Liver (tissue), 9 donors: ENCODE results near the gene NOX4. TPM values are rescaled to one million over a fixed set of nuclear protein-coding genes. Genes with fewer than 3 reads are reported as not detected.
"Not testable (repeated sequence)": the region's sequence is repeated elsewhere in the genome, so short reads cannot be mapped to it uniquely, and the experiment has no call there.

ENCODE experiments used
- DNase-seq: peaks from one replicate; pipeline ENCODE4 v3.0.0-alpha.2; 2017; ENCODE audit warnings: low spot score
- H3K27ac ChIP-seq, 2 donors: one replicate each; pipeline ENCODE4 v1.7.0; 2013; ENCODE audit warnings: inconsistent platforms in 2 of 2, low read length in 2 of 2, control low read depth in 1 of 2, low read depth in 1 of 2, mild to moderate bottlenecking in 1 of 2
- H3K27me3 ChIP-seq, 4 donors: one replicate each; pipeline versions ENCODE4 v1.6.1 to v1.7.0; 2013; ENCODE audit warnings: low read length in 3 of 4, inconsistent platforms in 1 of 4, mild to moderate bottlenecking in 1 of 4, moderate library complexity in 1 of 4; ENCODE audit not compliant: control insufficient read depth in 4 of 4, insufficient read depth in 4 of 4
- H3K36me3 ChIP-seq, 4 donors: one replicate each; pipeline versions ENCODE4 v1.6.1 to v1.7.0; 2013; ENCODE audit warnings: low read length in 3 of 4, mild to moderate bottlenecking in 3 of 4, low read depth in 1 of 4, moderate library complexity in 1 of 4; ENCODE audit not compliant: control insufficient read depth in 4 of 4, insufficient read depth in 3 of 4
- H3K4me1 ChIP-seq, 4 donors: one replicate each; pipeline versions ENCODE4 v1.6.1 to v1.7.0; 2013; ENCODE audit warnings: low read length in 3 of 4, mild to moderate bottlenecking in 3 of 4, moderate library complexity in 1 of 4; ENCODE audit not compliant: control insufficient read depth in 4 of 4, insufficient read depth in 4 of 4
- H3K4me3 ChIP-seq, 3 donors: one replicate each; pipeline versions ENCODE4 v1.6.1 to v1.7.0; 2013; ENCODE audit warnings: low read length in 3 of 3, control low read depth in 1 of 3, low read depth in 1 of 3, mild to moderate bottlenecking in 1 of 3
- H3K9ac ChIP-seq, 2 donors: one replicate each; pipeline ENCODE4 v1.7.0; 2013; ENCODE audit warnings: low read length in 2 of 2, mild to moderate bottlenecking in 2 of 2, moderate library complexity in 2 of 2, control low read depth in 1 of 2, low read depth in 1 of 2
- H3K9me3 ChIP-seq, 4 donors: one replicate each; pipeline versions ENCODE4 v1.6.1 to v1.7.0; 2013; ENCODE audit warnings: low read length in 3 of 4; ENCODE audit not compliant: control insufficient read depth in 4 of 4
- EGR1 ChIP-seq, 2 donors: IDR thresholded peaks; 2 replicates each; pipeline ENCODE4 v1.6.1; 2016 to 2018; ENCODE audit warnings: antibody characterized with exemption in 2 of 2, low read depth in 2 of 2
- HNF4G ChIP-seq: IDR thresholded peaks from 2 replicates; pipeline ENCODE4 v1.6.1; 2016; ENCODE audit warnings: antibody characterized with exemption
- RXRA ChIP-seq, 2 donors: IDR thresholded peaks; 2 replicates each; pipeline ENCODE4 v1.6.1; 2017 to 2018; ENCODE audit warnings: antibody characterized with exemption in 2 of 2, mild to moderate bottlenecking in 1 of 2
- SP1 ChIP-seq: IDR thresholded peaks from 2 replicates; pipeline ENCODE4 v1.6.1; 2018; ENCODE audit warnings: antibody characterized with exemption, mild to moderate bottlenecking
- WGBS: extraction: QIAGEN DNeasy Blood & Tissue Kit; methylation state at CpG from one replicate; pipeline ENCODE4 v1.1.7; 2013; 5-methylcytosine and 5-hydroxymethylcytosine counted together
- polyA plus RNA-seq, 2 donors: library from polyadenylated mRNA; stranded (reverse) in 1 of 2; unstranded in 1 of 2; fragments of 200-250 nt in 1 of 2; fragments of >200 nt in 1 of 2; fragmentation: Nextera tagmentation in 1 of 2; extraction: Ambion mirVana in 1 of 2; gene quantifications; one replicate each; pipeline versions ENCODE4 v1.2.1 to v1.2.3, GENCODE V29; 2013 to 2015
- total RNA-seq, 2 donors: library from RNA; depleted of rRNA; stranded (reverse); fragments of >200 nt; gene quantifications; one replicate each; pipeline ENCODE4 v1.2.3, GENCODE V29; 2014
- TF ChIP-seq, protein P1 (sequence below): IDR thresholded peaks from 2 replicates; pipeline ENCODE4 v1.6.1; 2016; ENCODE audit warnings: antibody characterized with exemption
- donor health status: healthy.
- donor health status: healthy.
- donor health status: healthy.
- donor health status: healthy.
- donor health status: healthy.

The NOX4 gene
- total and polyA plus RNA-seq, 4 donors, result 0.07 to 0.29 (median 0.19) TPM; not detected in 1

- not testable (repeated sequence) for H3K9me3 ChIP-seq, H3K36me3 ChIP-seq, H3K4me3 ChIP-seq, H3K27ac ChIP-seq, H3K9ac ChIP-seq, DNase-seq, H3K4me1 ChIP-seq, H3K27me3 ChIP-seq
- 91% methylated on average over 3 of the region's 3 CpGs for WGBS
These were observed 103.7 kb downstream of the NOX4 start for GRCh38 chr11:89387501-89387900.

GRCh38 chr11:89382986-89383385, 108.2 kb downstream of the NOX4 start:
- DNase-seq, H3K27ac ChIP-seq, H3K9ac ChIP-seq, H3K4me1 ChIP-seq, H3K27me3 ChIP-seq, H3K4me3 ChIP-seq, H3K9me3 ChIP-seq, H3K36me3 ChIP-seq: not testable (repeated sequence)
- 92% methylated on average over 6 of the region's 6 CpGs for WGBS

DNA sequence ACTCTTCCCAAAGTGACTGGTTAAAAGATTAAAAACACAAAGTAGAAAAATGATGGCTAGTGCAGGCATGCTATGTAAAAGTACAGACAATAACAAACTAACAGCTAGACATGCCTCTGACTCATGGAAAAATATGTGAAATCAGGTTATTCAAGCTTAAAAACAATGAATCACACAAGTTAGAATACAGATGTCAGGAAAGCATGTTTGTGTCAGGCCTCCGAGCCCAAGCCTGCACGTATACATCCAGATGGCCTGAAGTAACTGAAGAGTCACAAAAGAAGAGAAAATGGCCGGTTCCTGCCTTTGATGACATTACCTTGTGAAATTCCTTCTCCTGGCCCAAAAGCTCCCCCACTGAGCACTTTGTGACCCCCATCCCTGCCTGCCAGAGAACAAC, 110.1 kb downstream of the NOX4 start:
- no peaks in the 10 kb centered on the region for H3K4me1 ChIP-seq
- no peak overlapping the region for H3K4me3 ChIP-seq
- DNase-seq, result no peak
- WGBS, result 87% methylated on average over 3 of the region's 3 CpGs
- TF ChIP-seq, protein P1, sequence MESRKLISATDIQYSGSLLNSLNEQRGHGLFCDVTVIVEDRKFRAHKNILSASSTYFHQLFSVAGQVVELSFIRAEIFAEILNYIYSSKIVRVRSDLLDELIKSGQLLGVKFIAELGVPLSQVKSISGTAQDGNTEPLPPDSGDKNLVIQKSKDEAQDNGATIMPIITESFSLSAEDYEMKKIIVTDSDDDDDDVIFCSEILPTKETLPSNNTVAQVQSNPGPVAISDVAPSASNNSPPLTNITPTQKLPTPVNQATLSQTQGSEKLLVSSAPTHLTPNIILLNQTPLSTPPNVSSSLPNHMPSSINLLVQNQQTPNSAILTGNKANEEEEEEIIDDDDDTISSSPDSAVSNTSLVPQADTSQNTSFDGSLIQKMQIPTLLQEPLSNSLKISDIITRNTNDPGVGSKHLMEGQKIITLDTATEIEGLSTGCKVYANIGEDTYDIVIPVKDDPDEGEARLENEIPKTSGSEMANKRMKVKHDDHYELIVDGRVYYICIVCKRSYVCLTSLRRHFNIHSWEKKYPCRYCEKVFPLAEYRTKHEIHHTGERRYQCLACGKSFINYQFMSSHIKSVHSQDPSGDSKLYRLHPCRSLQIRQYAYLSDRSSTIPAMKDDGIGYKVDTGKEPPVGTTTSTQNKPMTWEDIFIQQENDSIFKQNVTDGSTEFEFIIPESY, result no peak
- no peak for TF ChIP-seq RXRA (IDR thresholded peaks at IDR 0.05)
- no peak for TF ChIP-seq HNF4G
- TF ChIP-seq SP1, result no peak
- TF ChIP-seq EGR1 (IDR thresholded peaks at IDR 0.05; ENCODE audit: low read depth in 2 of 2), result no peak
- no peaks in the 10 kb centered on the region for H3K27me3 ChIP-seq
- H3K9me3 ChIP-seq, result peaks cover 0 to 3% (median 0%) of the 10 kb centered on the region in 4 donors
- no peak overlapping the region for H3K9ac ChIP-seq
- no peak overlapping the region for H3K27ac ChIP-seq
- H3K36me3 ChIP-seq, result no peaks in the 10 kb centered on the region

- not testable (repeated sequence) for H3K27me3 ChIP-seq, H3K9ac ChIP-seq, H3K4me1 ChIP-seq
These were observed 111.0 kb downstream of the NOX4 start for GRCh38 chr11:89379976-89380771.

DNA sequence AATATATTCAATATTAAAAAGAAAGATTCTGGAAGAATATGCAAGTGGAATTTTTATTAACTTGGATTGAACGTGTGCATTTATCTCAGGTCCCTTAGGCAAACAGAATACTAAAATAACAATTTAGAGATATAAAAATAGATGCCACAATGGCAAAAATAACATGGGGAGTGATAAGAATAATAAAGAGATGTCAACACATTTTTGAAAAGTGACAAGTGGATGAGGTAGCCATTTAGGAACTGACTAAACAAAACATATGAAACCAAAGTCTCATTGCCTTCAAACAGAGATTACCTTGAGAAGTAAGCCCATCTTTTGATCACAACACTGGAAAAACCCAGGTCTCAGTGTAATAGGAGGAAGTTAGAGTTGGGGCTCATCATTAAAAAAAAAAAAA, 112.2 kb downstream of the NOX4 start:
- DNase-seq, H3K27ac ChIP-seq, H3K4me3 ChIP-seq, H3K9me3 ChIP-seq, H3K27me3 ChIP-seq, H3K9ac ChIP-seq, H3K36me3 ChIP-seq, H3K4me1 ChIP-seq: not testable (repeated sequence)
- WGBS, result 82% methylated on average over 1 of the region's 1 CpG

More at GRCh38 chr11:89379976-89380771, 111.0 kb downstream of the NOX4 start:
- H3K36me3 ChIP-seq, H3K9me3 ChIP-seq, DNase-seq, H3K4me3 ChIP-seq, H3K27ac ChIP-seq: not testable (repeated sequence)

DNA sequence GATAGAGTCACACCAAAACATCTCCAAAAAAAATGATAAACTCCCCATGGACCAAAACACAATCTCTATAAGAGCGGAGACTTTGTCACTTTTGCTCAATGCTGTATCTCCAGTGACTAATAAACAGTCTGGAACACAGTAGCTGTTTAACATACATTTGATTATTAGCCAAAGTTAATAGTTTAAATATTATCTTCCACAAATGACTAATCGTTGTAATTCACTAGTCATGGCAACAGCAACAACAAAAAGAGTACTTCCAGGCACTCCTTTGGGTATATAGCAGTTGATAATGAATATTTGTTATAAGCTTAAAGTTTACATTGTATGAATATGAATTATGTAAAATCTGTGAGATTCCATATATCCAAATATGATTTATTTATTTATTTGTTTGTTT, 121.8 kb downstream of the NOX4 start:
- H3K4me3 ChIP-seq, H3K9me3 ChIP-seq, H3K36me3 ChIP-seq, H3K27me3 ChIP-seq, H3K4me1 ChIP-seq, H3K27ac ChIP-seq, DNase-seq, H3K9ac ChIP-seq: not testable (repeated sequence)
- 84% methylated on average over 2 of the region's 2 CpGs for WGBS

DNA sequence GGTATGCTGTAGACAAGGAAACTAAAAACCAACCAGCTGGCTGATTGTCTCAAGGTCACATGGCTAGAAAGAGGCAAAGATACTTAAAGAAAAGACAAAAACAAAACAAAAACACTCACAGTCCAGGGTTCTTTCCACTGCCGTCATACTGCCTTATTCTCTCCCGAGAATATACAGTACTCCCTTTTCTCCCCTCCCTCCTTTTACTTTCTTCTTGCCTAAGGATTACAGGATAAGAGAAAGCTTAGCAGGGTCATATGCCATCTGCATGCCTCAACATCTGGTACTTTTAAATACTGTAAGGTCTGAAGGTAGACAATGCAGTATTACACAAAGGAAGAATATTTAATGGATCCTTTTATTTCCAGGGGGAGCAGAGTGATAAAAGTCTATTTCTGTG, 126.3 kb downstream of the NOX4 start:
- not testable (repeated sequence) for DNase-seq, H3K27ac ChIP-seq, H3K36me3 ChIP-seq, H3K4me3 ChIP-seq, H3K9ac ChIP-seq, H3K9me3 ChIP-seq, H3K4me1 ChIP-seq, H3K27me3 ChIP-seq
- WGBS, result 90% methylated on average over 2 of the region's 2 CpGs
